Pancreas (tissue), 10 donors: ENCODE results near the gene LPAR3. TPM values are rescaled to one million over a fixed set of nuclear protein-coding genes. Genes with fewer than 3 reads are reported as not detected.

Experiments used
- ATAC-seq, 4 donors: fragments of 200-7000 bp; cut with Tn5 transposase; one replicate each; pipeline versions ENCODE4 v1.8.0 to v1.9.1; 2020; ENCODE audit warnings: mild to moderate bottlenecking in 4 of 4, moderate library complexity in 4 of 4
- DNase-seq, 6 donors: peaks; one replicate each; pipeline ENCODE4 v3.0.0-alpha.2; 2020
- FAIRE-seq: peaks from 2 replicates; lab custom pipeline; 2012; peaks lifted over from hg19 to GRCh38; lab: Jason Lieb, UNC
- H3K27ac ChIP-seq, 4 donors: fragments of 200-600 bp; sonication (generic); 1 replicate in 3 of 4; 2 replicates in 1 of 4; pipeline versions ENCODE4 v1.5.0 to v1.8.0; 2020
- H3K27me3 ChIP-seq, 4 donors: fragments of 200-600 bp; one replicate each; pipeline ENCODE4 v1.8.0; 2021
- H3K36me3 ChIP-seq, 3 donors: fragments of 200-600 bp; sonication (generic) in 1 of 3; one replicate each; pipeline versions ENCODE4 v1.5.0 to v1.8.0; 2020 to 2021
- H3K4me1 ChIP-seq, 3 donors: fragments of 200-600 bp; one replicate each; pipeline ENCODE4 v1.8.0; 2021
- H3K4me3 ChIP-seq, 4 donors: fragments of 200-600 bp; sonication (generic) in 2 of 4; one replicate each; pipeline versions ENCODE4 v1.5.0 to v1.8.0; 2020 to 2021
- H3K9me3 ChIP-seq, 4 donors: fragments of 200-600 bp; one replicate each; pipeline ENCODE4 v1.8.0; 2021
- WGBS, 2 donors: extraction: QIAGEN DNeasy Blood & Tissue Kit; methylation state at CpG; one replicate each; pipeline ENCODE4 v1.1.7; 2013; 5-methylcytosine and 5-hydroxymethylcytosine counted together
- intact Hi-C, 3 donors: fragments of 100-400 bp; cut with DNase I; formaldehyde crosslinking; loops; one replicate each; pipeline versions ENCODE4 v1.11.1 to v1.14.2; 2022
- polyA plus RNA-seq, 2 donors: library from polyadenylated mRNA; stranded (reverse); fragments of 200-250 nt; gene quantifications; one replicate each; pipeline ENCODE4 v1.2.3, GENCODE V29; 2013
- total RNA-seq, 6 donors: library from RNA; stranded (reverse); fragmentation: NEBNext Ultra II Directional in 4 of 6; extraction: Animal tissue kit (Norgen Biotek cat#: 25700) in 4 of 6; gene quantifications; one replicate each; pipeline versions ENCODE4 v1.2.1 to v1.2.4, GENCODE V29; 2021 to 2023
- TF ChIP-seq, protein P1 (sequence below), 4 donors: fragments of 200-600 bp; sonication (generic) in 3 of 4; IDR thresholded peaks; one replicate each; pipeline versions ENCODE4 v1.5.0 to v1.8.0; 2021; ENCODE audit warnings: antibody characterized with exemption in 4 of 4
- donor health status: healthy with polysubstance abuse.
- donor health status: DM: no; HTN: no; CAD: no; lungs with moderate emphysema.
- donor health status: DM: no; HTN: no; CAD: no.
- donor health status: control.
- donor health status: control.
- donor health status: Bipolar disorder and iron deficiency.
- donor health status: DM: yes; HTN: yes; CAD: no.
- donor health status: DM: no; HTN: no; CAD: no.
- donor health status: DM: no; HTN: no; CAD: no.
- donor health status: DM: yes; HTN: yes; CAD: no.

The LPAR3 gene
- total and polyA plus RNA-seq, 8 donors = 1.4 to 19.5 (median 11.1) TPM

DNA sequence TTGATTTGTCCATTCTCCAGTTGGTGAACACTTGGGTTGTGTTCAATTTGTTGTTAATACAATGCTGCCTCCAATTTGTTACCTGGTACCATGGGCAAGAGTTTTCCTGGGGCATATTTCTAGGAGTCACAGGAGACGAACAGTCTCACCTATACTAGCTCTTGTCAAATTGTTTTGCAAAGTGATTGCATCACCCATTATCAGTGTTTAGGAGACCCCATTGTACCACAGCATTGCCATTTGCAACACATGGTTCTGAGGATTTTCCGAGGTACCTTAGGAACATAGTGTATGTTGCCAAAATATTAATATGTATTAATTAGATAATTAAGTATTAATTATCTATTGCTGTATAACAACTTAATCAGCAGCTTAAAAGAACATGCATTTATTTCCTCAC, 97.8 kb downstream of the LPAR3 start:
- DNase-seq (no peak), ATAC-seq (no peak), FAIRE-seq (no peak)
- no peak overlapping the region for H3K27ac ChIP-seq
- intact Hi-C loops = no loop called here
- H3K4me3 ChIP-seq = no peak overlapping the region
- H3K4me1 ChIP-seq = no peaks in the 10 kb centered on the region
- H3K9me3 ChIP-seq = no peaks in the 10 kb centered on the region
- no peaks in the 10 kb centered on the region for H3K27me3 ChIP-seq
- TF ChIP-seq, protein P1, sequence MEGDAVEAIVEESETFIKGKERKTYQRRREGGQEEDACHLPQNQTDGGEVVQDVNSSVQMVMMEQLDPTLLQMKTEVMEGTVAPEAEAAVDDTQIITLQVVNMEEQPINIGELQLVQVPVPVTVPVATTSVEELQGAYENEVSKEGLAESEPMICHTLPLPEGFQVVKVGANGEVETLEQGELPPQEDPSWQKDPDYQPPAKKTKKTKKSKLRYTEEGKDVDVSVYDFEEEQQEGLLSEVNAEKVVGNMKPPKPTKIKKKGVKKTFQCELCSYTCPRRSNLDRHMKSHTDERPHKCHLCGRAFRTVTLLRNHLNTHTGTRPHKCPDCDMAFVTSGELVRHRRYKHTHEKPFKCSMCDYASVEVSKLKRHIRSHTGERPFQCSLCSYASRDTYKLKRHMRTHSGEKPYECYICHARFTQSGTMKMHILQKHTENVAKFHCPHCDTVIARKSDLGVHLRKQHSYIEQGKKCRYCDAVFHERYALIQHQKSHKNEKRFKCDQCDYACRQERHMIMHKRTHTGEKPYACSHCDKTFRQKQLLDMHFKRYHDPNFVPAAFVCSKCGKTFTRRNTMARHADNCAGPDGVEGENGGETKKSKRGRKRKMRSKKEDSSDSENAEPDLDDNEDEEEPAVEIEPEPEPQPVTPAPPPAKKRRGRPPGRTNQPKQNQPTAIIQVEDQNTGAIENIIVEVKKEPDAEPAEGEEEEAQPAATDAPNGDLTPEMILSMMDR (IDR thresholded peaks at IDR 0.05) = no peak
- 86 to 95% methylated on average over 2 of the region's 2 CpGs for WGBS, 2 donors
- no peaks in the 10 kb centered on the region for H3K36me3 ChIP-seq

DNA sequence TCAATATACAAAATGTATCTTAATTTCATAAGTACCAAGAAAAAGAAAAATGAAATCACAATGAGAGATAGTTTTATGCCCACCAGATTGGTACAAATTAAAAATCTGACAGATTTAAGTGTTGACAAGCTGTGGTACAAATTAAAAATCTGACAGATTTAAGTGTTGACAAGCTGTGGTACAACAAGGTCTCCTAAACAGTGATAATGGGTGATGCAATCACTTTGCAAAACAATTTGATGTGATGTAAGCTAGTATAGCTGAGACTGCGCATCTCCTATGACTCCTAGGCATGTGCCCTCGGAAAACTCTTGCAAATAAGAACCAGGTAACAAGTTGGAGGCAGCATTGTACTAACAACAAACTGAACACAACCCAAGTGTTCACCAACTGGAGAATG, 100.6 kb downstream of the LPAR3 start:
- DNase-seq (no peak), ATAC-seq (no peak), FAIRE-seq (no peak)
- TF ChIP-seq, protein P1 (IDR thresholded peaks at IDR 0.05) = no peak
- H3K4me3 ChIP-seq = no peak overlapping the region
- intact Hi-C loops = no loop called here
- H3K4me1 ChIP-seq = no peaks in the 10 kb centered on the region
- no peaks in the 10 kb centered on the region for H3K27me3 ChIP-seq
- 87 to 95% methylated on average over 2 of the region's 2 CpGs for WGBS, 2 donors
- no peak overlapping the region for H3K27ac ChIP-seq
- no peaks in the 10 kb centered on the region for H3K36me3 ChIP-seq
- H3K9me3 ChIP-seq = no peaks in the 10 kb centered on the region

DNA sequence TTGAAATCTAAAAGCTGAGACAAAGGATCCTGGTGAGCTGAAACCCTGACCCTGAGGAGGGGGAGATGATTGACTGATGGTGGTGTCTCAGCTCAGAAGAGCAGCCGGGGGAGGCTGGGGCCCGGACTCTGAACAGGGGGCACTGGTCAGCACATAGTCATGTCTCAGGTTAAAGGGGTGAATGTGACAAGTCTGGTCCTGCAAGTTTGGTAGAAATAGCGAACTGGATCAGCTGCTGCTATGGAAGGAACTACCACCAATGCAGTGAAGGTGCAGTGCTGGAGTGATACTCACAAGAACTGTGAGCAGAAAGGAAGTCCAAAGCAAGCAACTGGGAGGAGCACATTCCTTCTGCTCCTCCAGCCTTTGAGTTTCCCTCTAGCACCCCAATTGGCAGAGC, 104.0 kb downstream of the LPAR3 start:
- Histone ChIP-seq H3K4me3 (no peak overlapping the region), H3K36me3 (no peaks in the 10 kb centered on the region), H3K4me1 (no peaks in the 10 kb centered on the region), H3K9me3 (no peaks in the 10 kb centered on the region), H3K27me3 (no peaks in the 10 kb centered on the region), H3K27ac (no peak overlapping the region)
- TF ChIP-seq, protein P1 (IDR thresholded peaks at IDR 0.05) = no peak
- FAIRE-seq (no peak), ATAC-seq (no peak), DNase-seq (no peak)
- intact Hi-C loops = no loop called here
- WGBS, 2 donors = 82 to 87% methylated on average over 3 of the region's 3 CpGs

DNA sequence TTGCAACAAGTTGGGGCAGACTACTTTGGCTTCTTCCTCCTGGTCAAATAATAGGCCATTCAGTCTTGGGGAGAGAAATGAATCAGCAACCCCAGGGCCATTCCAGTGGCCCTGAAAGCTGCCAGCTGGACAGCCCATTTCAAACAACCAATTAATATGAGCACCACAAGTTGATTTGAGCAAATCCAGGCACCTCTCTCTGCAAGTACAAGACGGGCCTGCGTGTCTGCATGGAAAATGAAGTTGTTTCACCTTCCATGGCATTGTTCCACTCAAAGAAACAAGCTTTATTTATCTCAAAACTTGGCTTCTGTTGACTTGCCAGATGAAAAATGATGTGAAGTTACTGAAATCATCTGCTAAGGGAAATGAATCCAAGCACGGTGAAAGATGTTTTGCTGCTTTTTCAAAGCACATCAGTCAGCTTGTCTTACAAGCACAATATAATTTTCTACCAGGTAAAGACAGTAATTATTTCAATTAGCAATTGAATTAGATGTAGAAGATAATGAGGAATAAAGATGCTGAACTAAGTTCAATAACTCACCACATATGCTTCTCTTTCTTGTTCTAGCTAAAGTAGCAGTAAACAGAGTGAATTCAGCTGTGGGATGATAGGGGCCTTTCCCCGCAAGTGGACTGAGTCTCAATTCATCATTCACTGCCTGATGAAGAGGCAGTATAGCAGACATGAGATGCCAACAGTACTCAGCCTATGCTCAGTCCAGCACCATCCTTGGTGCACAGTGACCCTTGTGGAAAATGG, 107.6 kb downstream of the LPAR3 start:
- Histone ChIP-seq H3K4me3 (no peak overlapping the region), H3K27me3 (no peaks in the 10 kb centered on the region), H3K27ac (no peak overlapping the region), H3K36me3 (no peaks in the 10 kb centered on the region), H3K9me3 (no peaks in the 10 kb centered on the region), H3K4me1 (no peaks in the 10 kb centered on the region)
- no peak for ATAC-seq
- WGBS, 2 donors = 56 to 67% methylated on average over 4 of the region's 4 CpGs
- no peak for FAIRE-seq
- intact Hi-C loops = no loop called here
- TF ChIP-seq, protein P1 (IDR thresholded peaks at IDR 0.05) = no peak
- DNase-seq = no peak

DNA sequence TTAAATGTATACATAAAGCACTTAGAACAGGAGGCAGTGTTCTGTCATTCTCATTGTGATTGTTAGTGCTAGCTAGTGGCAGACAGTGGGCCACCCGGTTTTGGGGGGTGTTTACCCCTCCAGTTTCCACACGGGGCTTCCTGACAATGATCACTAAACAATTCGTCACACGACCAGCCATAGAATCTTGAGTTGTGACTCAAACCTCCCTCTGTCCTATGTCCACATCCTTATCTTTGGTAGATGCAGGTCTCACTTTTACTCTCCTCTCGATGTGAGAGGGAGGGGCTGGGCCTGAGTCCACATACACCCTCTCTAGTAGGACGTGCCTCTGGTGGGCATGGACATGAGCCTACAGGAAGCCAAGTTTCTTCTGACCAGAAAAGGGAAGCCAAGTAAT, 110.1 kb downstream of the LPAR3 start:
- DNase-seq (no peak), FAIRE-seq (no peak), ATAC-seq (no peak)
- H3K27me3 ChIP-seq = no peaks in the 10 kb centered on the region
- H3K4me3 ChIP-seq = no peak overlapping the region
- TF ChIP-seq, protein P1 (IDR thresholded peaks at IDR 0.05) = peak in 1 of 4 donors; percentile 4
- H3K36me3 ChIP-seq = no peaks in the 10 kb centered on the region
- H3K9me3 ChIP-seq = no peaks in the 10 kb centered on the region
- WGBS, 2 donors = 68 to 72% methylated on average over 6 of the region's 6 CpGs
- intact Hi-C loops = no loop called here
- no peak overlapping the region for H3K27ac ChIP-seq
- no peaks in the 10 kb centered on the region for H3K4me1 ChIP-seq
